Measurements from ENCODE around the gene EFNA5. TPM values are rescaled to one million over a fixed set of nuclear protein-coding genes. Genes with fewer than 3 reads are reported as not detected.

EFNA5 gene
- total and polyA plus RNA-seq, 2 of the 8 experiments (the other 6 are each of a cell fraction or from before 2014, with no cell fraction given): 9.6 to 21.8 TPM

- TF ChIP-seq CHD7 (IDR thresholded peaks at IDR 0.05; ENCODE audit: insufficient replicate concordance, low read length) (no peak), HDAC6 (IDR thresholded peaks at IDR 0.05; ENCODE audit: low read depth, low read length) (no peak), SP4 (IDR thresholded peaks at IDR 0.05; ENCODE audit: low read length) (no peak)
Measured at GRCh38 chr5:107389130-107389774, 281.5 kb downstream of the EFNA5 start (continued).

Measured in H1 (cell line).